ENCODE data around the gene CYP4F22.

The CYP4F22 gene

DNA sequence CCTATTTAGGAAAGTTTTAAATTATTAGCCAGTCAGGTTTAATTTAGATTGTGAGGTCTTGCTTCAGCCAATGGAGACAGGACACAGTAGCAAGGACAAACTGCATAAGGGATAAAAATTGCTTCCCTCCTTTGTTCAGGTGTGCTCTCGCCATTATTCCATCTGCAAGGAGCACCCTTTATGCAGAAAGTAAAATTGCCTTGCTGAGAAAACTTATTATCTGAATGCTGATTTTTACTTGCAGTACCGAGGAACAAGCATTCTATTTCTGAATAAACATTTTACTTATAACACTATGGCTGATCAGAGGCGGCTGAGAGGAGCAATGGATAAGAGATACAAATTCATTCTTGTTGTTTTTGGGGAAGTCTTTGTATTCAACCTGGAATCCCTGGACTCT is 8.0 kb downstream of the CYP4F22 start:
- no peak overlapping the region for H3K4me3 ChIP-seq (replicated peaks; ENCODE audit: low read depth, low read length)
- TF ChIP-seq, protein P1, sequence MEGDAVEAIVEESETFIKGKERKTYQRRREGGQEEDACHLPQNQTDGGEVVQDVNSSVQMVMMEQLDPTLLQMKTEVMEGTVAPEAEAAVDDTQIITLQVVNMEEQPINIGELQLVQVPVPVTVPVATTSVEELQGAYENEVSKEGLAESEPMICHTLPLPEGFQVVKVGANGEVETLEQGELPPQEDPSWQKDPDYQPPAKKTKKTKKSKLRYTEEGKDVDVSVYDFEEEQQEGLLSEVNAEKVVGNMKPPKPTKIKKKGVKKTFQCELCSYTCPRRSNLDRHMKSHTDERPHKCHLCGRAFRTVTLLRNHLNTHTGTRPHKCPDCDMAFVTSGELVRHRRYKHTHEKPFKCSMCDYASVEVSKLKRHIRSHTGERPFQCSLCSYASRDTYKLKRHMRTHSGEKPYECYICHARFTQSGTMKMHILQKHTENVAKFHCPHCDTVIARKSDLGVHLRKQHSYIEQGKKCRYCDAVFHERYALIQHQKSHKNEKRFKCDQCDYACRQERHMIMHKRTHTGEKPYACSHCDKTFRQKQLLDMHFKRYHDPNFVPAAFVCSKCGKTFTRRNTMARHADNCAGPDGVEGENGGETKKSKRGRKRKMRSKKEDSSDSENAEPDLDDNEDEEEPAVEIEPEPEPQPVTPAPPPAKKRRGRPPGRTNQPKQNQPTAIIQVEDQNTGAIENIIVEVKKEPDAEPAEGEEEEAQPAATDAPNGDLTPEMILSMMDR (IDR thresholded peaks at IDR 0.05; ENCODE audit: low read depth, low read length, missing control alignments), result no peak
- no peak for DNase-seq (ENCODE audit: extremely low read depth, low read depth)

- TF ChIP-seq, protein P1 (IDR thresholded peaks at IDR 0.05; ENCODE audit: low read depth, low read length, missing control alignments), result no peak
- no peak overlapping the region for H3K4me3 ChIP-seq (replicated peaks; ENCODE audit: low read depth, low read length)
- no peak for DNase-seq (ENCODE audit: extremely low read depth, low read depth)
Observed at GRCh38 chr19:15517778-15518177, 9.5 kb downstream of the CYP4F22 start.

DNA sequence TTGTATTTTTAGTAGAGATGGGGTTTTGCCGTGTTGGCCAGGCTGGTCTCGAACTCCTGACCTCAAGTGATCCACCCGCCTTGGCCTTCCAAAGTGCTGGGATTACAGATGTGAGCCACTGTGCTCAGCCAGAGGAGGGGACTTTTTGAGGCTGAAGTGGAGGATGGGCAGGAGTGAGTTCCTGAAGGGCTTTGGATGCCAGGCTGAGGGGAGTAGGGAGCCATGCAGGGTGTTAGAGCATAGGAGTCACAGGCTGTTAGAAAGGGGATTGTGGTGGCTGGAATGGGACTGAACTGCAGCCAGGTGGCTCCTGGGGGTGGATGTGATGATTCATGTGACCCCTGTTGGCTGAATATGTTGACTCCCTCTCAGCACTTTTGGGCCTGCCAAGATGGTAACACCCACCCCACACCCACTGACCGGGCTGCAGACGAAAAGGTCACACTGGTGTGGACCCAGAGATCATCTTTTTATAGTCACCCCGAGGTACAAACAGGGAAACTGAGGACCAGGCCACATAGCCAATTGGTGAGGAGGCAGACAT is 11.2 kb downstream of the CYP4F22 start:
- no peak overlapping the region for H3K4me3 ChIP-seq (replicated peaks; ENCODE audit: low read depth, low read length)
- TF ChIP-seq, protein P1 (IDR thresholded peaks at IDR 0.05; ENCODE audit: low read depth, low read length, missing control alignments), result no peak
- DNase-seq (ENCODE audit: extremely low read depth, low read depth), result no peak

DNA sequence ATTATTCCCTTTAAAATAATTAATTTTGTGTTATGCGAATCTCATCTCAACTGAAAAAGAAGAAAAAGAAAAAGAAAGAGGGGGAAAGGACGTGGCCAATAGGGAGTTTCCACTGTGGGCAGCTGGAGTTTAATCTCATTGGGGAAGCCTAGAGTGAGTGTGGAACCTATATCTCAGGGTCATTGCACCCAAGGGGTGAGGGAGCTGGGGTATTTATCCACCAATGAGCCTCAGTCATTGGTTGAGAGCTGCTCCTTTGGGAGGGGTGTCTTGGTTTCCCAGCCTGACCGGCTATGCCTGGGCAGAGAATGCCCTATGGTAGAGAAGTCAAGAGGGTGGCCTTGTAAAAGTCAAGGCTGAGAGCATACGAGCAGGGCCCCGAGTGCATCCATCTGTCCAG is 16.5 kb downstream of the CYP4F22 start:
- no peak for DNase-seq (ENCODE audit: extremely low read depth, low read depth)
- no peak overlapping the region for H3K4me3 ChIP-seq (replicated peaks; ENCODE audit: low read depth, low read length)
- TF ChIP-seq, protein P1 (IDR thresholded peaks at IDR 0.05; ENCODE audit: low read depth, low read length, missing control alignments), result no peak

GRCh38 chr19:15525291-15525690 is 17.0 kb downstream of the CYP4F22 start:
- TF ChIP-seq, protein P1 (IDR thresholded peaks at IDR 0.05; ENCODE audit: low read depth, low read length, missing control alignments), result no peak
- DNase-seq (ENCODE audit: extremely low read depth, low read depth), result no peak
- H3K4me3 ChIP-seq (replicated peaks; ENCODE audit: low read depth, low read length), result no peak overlapping the region

GRCh38 chr19:15526408-15526807 is 18.1 kb downstream of the CYP4F22 start:
- no peak overlapping the region for H3K4me3 ChIP-seq (replicated peaks; ENCODE audit: low read depth, low read length)
- no peak for DNase-seq (ENCODE audit: extremely low read depth, low read depth)
- TF ChIP-seq, protein P1 (IDR thresholded peaks at IDR 0.05; ENCODE audit: low read depth, low read length, missing control alignments), result no peak

DNA sequence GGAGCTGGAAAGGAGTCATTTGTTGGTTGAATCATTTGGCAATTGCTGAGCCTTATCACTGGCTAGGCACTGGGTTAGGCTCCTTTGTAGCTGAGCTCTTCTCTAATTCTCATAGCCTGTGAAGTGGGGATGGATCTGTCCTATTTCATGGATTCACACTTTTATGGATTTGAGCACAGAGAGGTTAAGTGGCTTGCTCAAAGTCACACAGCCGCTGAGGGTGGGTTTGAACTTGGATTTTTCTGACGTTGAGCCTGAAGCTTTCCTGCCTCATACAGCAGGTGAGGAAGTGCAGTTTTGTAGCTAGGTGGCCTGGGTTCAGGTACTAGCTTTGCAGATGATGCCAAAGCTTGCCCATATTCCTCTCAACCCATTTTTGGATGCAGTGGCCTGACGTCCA is 19.4 kb downstream of the CYP4F22 start:
- TF ChIP-seq, protein P1 (IDR thresholded peaks at IDR 0.05; ENCODE audit: low read depth, low read length, missing control alignments), result no peak

More for the DNA sequence above, 19.4 kb downstream of the CYP4F22 start:
- H3K4me3 ChIP-seq (replicated peaks; ENCODE audit: low read depth, low read length), result no peak overlapping the region
- DNase-seq (ENCODE audit: extremely low read depth, low read depth), result no peak

Measured in HFF-Myc (cell line).